Fibroblast of skin of left quadriceps (primary cell): ENCODE data around the gene TIMM17A.

Experiments used
- DNase-seq, 2 experiments: peaks; one replicate each; pipeline ENCODE4 v3.0.0-alpha.2; 2013; ENCODE audit warnings: low read depth in 2 of 2

The TIMM17A gene

DNA sequence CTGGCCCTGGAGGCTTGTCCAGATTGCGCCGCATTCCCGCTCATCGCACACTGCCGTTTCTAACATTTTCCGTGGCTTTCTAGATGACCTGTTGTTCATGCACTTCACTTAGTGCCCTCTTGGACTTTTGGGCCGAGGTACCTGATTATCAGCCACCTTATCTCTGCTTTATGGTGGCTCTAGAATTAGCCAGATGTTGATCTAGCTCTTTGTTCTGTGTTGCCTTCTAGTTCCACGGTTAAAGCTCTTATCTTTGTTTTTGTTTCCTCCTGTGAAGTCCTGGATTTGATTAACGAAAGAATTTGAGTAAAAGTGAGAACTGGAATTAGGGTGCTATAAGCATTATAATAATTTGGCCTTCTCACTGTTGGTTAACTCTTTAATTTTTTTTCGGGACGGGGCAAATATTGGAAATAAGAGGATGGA, 28.1 kb downstream of the TIMM17A start:
- DNase-seq = no peak

DNA sequence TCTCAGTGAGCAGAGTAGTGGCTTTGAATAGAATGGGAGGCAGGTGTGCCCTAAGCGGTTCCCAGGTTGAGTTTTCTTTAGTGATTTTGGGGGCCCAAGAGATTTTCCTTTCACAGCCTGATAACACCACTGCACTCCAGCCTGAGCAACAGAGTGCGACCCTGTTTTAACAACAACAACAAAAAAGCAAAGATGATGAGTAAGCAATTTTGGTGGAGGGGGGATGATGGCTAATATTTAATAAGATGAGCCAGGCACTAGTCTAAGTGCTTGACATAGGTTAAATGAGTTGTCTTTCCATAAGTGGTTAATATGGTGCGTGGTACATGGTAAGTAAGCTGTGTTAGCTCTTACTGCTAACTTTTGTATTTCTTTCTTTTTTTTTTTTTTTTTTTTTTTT, 29.1 kb downstream of the TIMM17A start:
- no peak for DNase-seq

DNA sequence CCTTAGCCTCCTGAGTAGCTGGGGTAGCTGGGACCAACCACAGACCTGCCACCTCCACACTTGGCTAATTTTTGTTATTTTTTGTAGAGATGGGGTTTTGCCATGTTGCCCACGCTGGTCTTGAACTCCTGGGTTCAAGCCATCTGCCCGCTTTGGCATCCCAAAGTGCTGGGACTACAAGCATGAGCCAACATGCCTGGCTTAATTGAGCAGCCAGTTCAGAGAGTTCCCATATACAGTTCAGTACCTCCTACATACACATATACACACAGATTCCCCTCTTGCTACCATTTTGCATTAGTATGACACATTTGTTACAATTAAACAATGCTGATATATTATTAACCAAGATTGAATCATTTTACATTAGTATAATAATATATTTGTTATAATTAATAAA, 30.1 kb downstream of the TIMM17A start:
- DNase-seq = no peak

DNA sequence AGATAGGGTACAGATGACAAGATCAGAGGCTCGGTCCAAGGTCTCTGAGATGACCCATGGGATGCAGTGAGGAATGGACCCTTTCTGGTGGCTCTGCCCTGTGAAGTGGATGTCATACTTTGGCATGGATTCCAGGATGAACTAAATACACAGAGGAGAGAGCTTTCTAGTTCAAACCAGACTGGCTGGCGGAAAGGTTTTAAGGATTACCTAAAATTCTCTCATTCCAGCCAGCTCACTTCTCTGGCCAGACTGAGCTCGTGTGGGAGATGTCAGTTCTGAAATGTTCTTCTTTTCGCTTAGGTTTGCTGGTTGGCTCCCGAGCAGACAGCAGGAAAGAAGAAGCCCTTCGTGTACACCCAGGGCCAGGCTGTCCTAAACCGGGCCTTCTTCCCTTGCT, 33.3 kb downstream of the TIMM17A start:
- DNase-seq = no peak

DNA sequence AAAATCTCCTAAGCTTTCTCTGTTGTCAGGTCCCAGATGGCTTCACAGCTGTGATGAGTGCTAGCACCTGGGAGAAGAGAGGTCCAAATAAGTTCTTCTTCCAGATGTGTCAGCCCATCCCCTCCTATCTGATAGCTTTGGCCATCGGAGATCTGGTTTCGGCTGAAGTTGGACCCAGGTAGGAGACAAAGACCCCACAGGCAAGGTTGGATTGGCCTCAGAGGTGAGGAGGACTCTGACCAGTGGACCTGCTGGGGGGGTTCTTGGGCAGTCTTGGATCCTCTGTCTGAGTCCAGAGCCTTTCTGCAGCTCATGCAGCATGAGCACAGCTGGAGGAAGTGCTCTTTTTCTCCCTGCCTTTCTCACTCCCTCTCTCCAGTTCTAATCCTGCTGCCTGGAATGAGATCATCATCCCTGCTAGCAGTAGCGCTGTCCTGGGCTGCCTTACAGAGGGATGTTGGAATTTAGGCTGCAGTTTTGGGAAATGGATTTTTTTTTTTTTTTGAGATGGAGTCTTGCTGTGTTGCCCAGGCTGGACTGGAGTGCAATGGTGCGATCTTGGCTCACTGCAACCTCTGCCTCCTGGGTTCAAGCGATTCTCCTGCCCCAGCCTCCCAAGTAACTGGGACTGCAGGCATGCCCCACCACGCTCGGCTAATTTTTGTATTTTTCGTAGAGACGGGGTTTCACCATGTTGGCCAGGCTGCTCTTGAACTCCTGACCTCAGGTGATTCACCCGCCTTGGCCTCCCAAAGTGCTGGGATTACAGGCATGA, 34.2 kb downstream of the TIMM17A start:
- DNase-seq = no peak

GRCh38 chr1:201990427-201990826, 35.1 kb downstream of the TIMM17A start:
- DNase-seq = no peak

GRCh38 chr1:201999625-202000238, 44.4 kb downstream of the TIMM17A start:
- peak in 1 of 2 experiments; percentile 10 for DNase-seq

- DNase-seq = no peak
These were observed 47.2 kb downstream of the TIMM17A start for GRCh38 chr1:202002507-202002906.

DNA sequence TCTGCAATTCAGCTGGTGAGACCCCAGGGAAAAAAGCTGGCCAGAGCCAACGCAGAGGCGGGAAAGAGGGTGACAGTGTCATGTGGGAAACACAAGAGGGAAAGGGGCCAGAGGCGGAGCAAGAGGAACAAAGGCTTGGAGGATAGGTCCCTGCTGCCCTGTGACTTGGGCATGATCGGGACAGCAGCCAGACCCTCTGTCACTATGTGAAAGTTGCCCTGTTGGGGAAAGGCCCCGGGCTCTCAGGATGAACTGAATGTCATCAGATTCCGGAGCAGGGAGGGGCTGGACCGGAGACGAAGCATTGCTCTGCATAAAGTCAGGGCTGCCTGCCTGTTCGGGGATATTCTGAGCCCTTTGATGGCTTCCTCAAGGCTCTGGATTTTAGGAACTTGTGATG, 49.4 kb downstream of the TIMM17A start:
- no peak for DNase-seq

DNA sequence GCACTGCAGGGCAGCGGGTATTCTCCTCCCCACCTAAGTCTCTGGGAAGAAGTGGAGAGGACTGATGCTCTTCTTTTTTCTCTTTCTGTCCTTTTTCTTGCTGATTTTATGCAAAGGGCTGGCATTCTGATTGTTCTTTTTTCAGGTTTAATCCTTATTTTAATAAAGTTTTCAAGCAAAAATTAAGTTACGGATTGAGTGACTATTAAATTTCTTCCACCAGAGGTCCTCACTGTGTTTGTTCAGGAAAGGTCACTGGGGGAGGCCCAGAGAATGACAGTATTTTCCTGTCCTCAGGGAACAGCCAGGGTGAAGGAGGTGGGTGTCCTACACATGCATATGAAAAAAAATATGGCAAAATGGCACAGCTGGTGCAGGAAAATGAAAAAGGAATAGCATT, 50.7 kb downstream of the TIMM17A start:
- DNase-seq = no peak

DNA sequence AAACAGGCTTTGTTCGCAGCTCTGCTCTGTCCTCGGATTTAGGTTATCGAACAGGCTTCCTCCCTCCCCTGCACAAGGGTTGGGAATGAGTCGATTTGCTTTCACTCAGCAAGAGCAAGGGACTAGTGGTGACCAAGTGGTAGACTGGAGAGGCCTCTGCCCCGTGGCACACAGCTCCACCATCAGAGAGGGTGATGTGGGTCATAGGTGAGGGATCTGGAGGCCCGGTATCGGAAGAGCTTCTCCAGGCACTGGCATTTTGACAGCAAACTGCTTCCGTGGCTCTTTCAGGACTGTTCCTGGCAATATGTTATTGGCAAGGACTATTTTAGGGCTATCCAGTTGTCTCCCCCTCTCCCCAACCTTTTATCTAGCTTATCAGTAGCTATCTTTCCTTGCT, 52.0 kb downstream of the TIMM17A start:
- DNase-seq = no peak

- no peak for DNase-seq
These were observed 52.6 kb downstream of the TIMM17A start for GRCh38 chr1:202007805-202008489.

DNA sequence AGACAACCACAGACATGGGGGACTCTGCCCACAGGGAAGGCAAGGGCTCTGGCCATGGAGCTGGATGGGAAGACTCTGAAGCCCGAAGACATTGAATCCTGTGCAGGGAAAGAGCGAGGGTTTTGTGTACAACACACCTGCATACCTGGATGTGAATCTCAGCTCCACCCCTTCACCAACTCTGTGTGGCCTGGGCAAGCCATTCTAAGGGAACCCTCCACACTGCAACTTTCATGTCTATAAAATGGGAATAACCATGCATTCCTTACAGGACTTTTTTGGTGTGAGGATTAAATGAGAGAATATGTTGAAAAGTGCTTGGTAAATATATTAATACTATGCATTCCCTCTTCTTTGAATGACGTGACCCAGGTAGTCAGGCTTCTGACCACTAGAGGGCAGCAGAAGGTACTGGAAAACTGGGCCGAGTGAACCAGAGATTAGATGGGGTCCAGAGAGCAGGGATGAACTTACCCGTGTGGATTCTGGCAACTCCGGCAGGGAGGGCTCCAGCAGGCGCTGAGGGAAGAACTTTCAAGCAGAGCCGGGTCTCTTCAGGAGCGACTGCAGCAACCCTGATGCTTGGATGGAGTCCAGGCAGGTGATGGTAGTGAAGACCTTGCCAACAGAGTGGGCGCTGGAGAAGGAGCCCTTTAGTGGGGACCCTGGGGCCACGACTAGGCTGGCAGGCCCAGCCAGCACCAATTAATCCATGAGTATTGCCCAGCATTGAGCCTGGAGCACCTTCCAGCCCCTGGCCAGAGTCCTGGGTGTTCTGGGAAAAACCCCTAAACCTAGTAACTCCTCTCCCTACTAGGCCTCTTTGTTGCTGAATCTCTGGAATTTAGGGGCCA, 54.2 kb downstream of the TIMM17A start:
- DNase-seq = peak; percentile 55 to 58

GRCh38 chr1:202010180-202011015, 55.1 kb downstream of the TIMM17A start, which contains the start of gene ELF3:
Gene ELF3 (plus strand): TSS chr1:202010587. CDS start chr1:202011137, 550 bp downstream.
- no peak for DNase-seq

- no peak for DNase-seq
These were observed 56.7 kb downstream of the TIMM17A start for GRCh38 chr1:202011994-202012393.

GRCh38 chr1:202012544-202013478, 57.5 kb downstream of the TIMM17A start:
- DNase-seq = no peak

- no peak for DNase-seq
These were observed 58.3 kb downstream of the TIMM17A start for GRCh38 chr1:202013603-202014002.

GRCh38 chr1:202014060-202014459, 58.8 kb downstream of the TIMM17A start:
- no peak for DNase-seq

DNA sequence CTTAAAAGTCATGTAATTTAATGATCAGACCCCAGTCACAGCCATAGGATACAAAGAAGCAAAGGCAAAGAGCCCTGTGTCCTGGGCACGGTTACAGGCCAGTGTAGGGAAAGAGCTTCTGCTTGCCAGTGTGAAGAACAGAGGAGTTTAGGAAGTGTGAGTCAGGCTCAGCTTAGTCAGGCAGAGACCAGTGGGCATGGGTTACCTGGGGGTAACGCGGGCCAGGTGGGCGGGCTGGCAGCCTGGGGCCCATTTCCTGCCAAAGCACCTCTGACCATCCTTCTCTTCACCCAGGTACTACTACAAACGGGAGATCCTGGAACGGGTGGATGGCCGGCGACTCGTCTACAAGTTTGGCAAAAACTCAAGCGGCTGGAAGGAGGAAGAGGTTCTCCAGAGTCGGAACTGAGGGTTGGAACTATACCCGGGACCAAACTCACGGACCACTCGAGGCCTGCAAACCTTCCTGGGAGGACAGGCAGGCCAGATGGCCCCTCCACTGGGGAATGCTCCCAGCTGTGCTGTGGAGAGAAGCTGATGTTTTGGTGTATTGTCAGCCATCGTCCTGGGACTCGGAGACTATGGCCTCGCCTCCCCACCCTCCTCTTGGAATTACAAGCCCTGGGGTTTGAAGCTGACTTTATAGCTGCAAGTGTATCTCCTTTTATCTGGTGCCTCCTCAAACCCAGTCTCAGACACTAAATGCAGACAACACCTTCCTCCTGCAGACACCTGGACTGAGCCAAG, 59.8 kb downstream of the TIMM17A start:
- no peak for DNase-seq
